GM19043 (cell line): ENCODE results near the gene SLC25A45.
"Not testable (repeated sequence)": the region's sequence is repeated elsewhere in the genome, so short reads cannot be mapped to it uniquely, and the experiment has no call there.

ENCODE experiments used
- ATAC-seq: cut with Tn5 transposase; IDR thresholded peaks from one replicate; pipeline ENCODE4 v1.9.1; 2021; ENCODE audit warnings: low read depth; ENCODE audit not compliant: unreplicated experiment

Gene SLC25A45

GRCh38 chr11:65363770-65364169, 18.7 kb downstream of the SLC25A45 start:
- ATAC-seq = no peak

DNA sequence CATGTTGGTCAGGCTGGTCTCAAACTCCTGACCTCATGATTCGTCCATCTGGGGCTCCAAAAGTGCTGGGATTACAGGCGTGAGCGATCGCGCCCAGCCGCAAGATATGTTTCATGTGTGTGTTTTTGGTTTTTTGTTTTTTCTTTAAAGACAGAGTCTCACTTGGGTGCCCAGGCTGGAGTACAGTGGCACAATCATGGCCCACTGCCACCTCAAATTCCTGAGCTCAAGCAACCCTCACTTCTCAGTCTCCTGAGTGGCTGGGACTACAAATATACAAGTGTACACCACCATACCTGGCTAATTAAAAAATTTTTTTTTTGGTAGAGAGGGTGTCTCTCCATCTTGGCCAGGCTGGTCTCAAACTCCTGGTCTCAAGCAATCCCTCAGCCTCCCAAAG, 19.5 kb downstream of the SLC25A45 start:
- ATAC-seq = no peak

DNA sequence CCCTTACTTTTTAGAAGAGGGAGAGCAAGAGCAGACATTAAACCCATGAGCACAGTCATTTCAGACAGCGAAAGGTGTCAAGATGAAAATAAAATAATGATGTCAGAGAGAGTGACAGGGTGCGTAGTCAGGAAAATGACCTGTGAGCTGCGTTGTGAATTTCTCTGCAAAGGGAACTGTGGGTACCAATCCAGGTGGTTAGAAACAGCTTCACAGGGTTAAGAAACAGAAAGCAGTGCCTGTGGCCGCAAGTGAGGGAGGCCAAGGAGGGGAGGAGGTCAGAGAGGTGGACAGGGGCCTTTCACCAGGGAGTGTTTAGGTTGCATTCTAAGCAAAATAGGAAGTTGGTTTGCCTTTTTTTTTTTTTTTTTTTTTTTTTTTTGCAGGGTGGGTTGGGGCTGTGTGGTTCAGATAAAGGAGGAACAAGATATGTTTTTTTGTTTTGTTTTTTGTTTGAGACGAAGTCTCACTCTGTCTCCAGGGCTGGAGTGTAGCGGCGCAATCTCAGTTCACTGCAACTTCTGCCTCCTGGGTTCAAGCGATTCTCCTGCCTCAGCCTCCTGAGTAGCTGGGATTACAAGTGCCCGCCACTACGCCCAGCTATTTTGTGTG, 20.0 kb downstream of the SLC25A45 start:
- ATAC-seq = no peak

GRCh38 chr11:65357856-65358356, 24.5 kb downstream of the SLC25A45 start:
- ATAC-seq = no peak

DNA sequence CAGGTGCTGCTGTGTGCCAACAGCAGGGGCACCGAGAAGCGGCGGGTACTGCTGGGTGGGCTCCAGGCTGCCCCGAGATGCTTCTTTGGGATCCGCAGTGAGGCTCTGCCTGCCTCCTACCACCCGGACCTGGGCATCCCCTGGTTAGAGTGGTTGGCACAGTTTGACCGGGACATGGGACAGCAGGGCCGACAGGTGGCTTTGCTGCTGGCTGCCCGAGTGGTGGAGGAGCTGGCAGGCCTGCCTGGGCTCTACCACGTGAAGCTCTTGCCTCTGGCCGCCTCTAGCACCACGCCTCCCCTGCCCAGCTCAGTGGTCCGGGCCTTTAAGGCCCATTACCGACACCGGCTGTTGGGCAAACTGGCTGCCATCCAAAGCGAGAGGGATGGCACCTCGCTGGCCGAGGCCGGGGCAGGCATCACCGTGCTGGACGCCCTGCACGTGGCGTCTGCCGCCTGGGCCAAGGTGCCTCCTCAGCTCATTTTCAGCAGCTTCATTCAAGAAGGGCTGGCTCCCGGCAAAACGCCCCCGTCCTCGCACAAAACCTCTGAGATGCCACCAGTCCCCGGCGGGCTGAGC, 26.0 kb downstream of the SLC25A45 start:
- no peak for ATAC-seq

DNA sequence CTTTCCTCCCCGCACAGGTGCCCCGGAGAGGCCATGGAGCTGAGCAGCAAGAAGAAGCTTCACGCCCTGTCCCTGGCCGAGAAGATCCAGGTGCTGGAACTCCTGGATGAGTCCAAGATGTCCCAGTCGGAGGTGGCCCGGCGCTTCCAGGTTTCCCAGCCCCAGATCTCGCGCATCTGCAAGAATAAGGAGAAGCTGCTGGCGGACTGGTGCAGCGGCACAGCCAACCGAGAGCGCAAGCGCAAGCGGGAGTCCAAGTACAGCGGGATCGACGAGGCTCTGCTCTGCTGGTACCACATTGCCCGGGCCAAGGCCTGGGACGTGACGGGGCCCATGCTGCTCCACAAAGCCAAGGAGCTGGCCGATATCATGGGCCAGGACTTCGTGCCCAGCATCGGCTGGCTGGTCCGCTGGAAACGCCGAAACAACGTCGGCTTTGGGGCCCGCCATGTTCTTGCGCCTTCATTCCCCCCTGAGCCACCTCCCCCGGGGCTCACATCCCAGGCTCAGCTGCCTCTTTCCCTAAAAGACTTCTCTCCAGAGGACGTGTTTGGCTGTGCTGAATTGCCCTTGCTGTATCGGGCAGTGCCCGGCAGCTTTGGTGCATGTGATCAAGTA, 26.6 kb downstream of the SLC25A45 start:
- no peak for ATAC-seq

DNA sequence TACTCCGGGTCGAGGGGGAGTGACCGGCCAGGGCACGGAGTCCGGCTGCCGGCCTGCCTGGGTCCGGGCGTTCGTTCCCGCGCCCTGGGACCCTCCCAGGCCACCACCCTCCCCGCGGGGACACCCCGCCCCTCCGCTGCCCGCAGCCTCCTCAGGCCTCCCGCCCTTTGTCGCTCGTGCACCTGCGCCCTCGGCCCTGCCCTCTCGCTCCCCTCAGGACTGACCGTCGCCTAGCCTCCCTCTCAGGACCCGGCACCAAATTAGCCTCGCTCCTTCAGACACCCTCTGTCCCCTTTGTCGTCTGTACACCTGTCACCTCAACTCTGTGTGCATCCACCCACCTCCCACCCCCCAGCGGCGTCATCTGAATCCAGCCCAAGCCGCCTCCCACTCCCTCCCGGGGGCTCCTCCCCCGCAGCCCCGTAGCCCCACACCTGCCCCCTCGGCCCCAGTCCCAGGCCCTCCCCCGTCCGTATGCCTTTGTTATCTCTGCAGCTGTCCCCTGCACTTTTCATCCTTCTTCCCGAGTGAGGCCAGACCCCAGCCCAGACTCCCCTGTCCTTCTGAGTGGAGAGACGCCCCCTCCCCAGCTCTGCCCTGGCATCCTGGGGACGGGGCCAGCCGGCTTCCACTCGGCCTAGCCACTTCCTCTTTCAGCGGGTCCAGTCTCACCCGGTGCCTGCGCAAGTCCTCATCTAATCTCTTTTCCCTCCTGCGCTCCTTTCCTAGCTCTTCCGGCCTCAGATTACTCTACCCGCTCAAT, 27.3 kb downstream of the SLC25A45 start:
- ATAC-seq = peak; percentile 11

- peak; percentile 85 for ATAC-seq
These were observed 28.0 kb downstream of the SLC25A45 start, which contains the start of gene TIGD3 for GRCh38 chr11:65354265-65355012. Gene TIGD3, plus strand, starts transcription at chr11:65354751. Its CDS starts 1,058 bp downstream, at chr11:65355809.

DNA sequence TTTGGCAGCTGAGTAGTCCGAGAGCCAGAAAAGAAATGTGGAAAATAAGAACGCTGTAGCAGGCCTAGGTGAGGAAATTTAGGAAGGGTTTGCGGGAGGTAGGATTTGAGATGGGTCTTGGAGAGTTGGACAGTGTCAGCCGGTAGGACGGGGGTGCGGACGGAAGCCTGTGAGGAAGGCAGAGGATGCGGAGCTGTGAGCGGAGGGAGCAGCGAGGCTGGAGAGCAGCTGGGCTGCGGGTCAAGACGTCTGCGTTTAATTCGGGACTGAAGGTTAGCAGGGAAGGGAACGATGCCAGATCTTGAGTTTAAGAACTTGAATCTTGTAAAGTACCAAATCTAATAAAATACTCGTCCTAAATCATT, 28.6 kb downstream of the SLC25A45 start:
- ATAC-seq = no peak

GRCh38 chr11:65353376-65353775, 29.1 kb downstream of the SLC25A45 start:
- ATAC-seq = no peak

GRCh38 chr11:65352783-65353182, 29.7 kb downstream of the SLC25A45 start:
- ATAC-seq = no peak

- ATAC-seq = no peak
These were observed 30.9 kb downstream of the SLC25A45 start for GRCh38 chr11:65351511-65351910.

DNA sequence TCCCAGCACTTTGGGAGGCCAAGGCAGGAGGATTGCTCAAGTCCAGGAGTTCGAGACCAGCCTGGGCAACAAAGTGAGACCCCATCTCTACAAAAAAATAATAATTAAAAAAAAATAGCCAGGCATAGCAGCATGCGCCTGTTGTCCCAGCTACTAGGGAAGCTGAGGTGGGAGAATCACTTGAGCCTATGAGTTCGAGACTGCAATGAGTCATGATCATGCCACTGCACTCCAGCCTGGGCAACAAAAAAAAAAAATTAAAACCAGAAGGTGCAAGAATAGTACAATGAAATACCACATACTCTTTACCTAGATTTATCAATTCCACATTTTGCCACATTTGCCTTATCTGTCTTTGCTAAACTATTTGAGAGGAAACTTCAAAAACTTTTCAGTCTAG, 40.6 kb downstream of the SLC25A45 start:
- no peak for ATAC-seq

DNA sequence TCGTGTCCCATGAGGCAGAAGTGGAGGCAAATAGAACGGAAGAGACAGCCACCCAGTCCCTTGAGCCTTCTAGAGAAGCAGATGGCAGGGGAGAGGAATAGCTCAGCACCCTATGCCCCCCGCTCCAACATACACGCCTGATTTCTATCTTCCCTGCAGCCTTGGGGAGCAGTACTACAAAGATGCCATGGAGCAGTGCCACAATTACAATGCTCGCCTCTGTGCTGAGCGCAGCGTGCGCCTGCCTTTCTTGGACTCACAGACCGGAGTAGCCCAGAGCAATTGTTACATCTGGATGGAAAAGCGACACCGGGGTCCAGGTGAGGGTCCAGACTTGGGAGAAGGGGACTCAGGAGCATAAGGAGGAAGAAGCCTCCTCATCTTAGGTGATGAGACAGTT, 42.2 kb downstream of the SLC25A45 start:
- ATAC-seq = no peak

- ATAC-seq = no peak
These were observed 43.8 kb downstream of the SLC25A45 start for GRCh38 chr11:65338676-65339075.

GRCh38 chr11:65334696-65335295, 47.6 kb downstream of the SLC25A45 start:
- ATAC-seq = no peak

GRCh38 chr11:65332591-65332990, 49.9 kb downstream of the SLC25A45 start:
- ATAC-seq = not testable (repeated sequence)

GRCh38 chr11:65330544-65330943, 51.9 kb downstream of the SLC25A45 start:
- ATAC-seq = no peak

GRCh38 chr11:65329944-65330403, 52.5 kb downstream of the SLC25A45 start:
- no peak for ATAC-seq

DNA sequence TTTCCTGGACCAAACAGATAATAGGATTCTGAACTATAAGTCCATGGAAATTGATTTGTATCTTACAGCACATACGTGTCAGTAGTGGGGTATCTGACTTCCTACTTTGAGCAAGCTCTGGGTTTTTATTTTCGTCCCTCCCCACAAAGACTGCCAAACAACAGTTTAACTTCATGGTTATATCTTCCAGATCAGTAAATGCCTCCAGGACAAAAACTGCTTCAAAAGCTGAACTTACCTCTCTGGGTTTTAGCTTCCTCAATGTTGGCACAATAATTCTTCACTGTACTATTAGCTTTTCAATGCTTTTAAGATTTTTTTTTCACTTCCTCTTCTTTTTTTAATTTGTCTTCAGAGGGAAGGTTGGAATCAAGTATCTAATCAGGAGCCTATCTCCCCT, 53.0 kb downstream of the SLC25A45 start:
- no peak for ATAC-seq
